Activated naive CD8-positive, alpha-beta T cell treated with anti-CD3 and anti-CD28 coated beads, Interleukin-2, amount 50 U/mL, for 24 hours (primary cell): Measurements from ENCODE around the gene DDX25.

Source experiments
- ATAC-seq: fragments of 150-1000 bp; cut with Tn5 transposase; one replicate; pipeline ENCODE4 v1.10.0; 2021
- DNase-seq: peaks from one replicate; pipeline ENCODE4 v3.0.0; 2021
- H3K27ac Mint-ChIP-seq: one replicate; pipeline ENCODE4 v1.8.0; 2021; ENCODE audit warnings: mild to moderate bottlenecking, mixed read lengths
- H3K27me3 Mint-ChIP-seq: one replicate; pipeline ENCODE4 v1.8.0; 2021; ENCODE audit warnings: mixed read lengths
- H3K36me3 Mint-ChIP-seq: one replicate; pipeline ENCODE4 v1.8.0; 2021; ENCODE audit warnings: low read depth, mixed read lengths
- H3K4me1 Mint-ChIP-seq: one replicate; pipeline ENCODE4 v1.8.0; 2021; ENCODE audit warnings: mixed read lengths
- H3K4me3 Mint-ChIP-seq: one replicate; pipeline ENCODE4 v1.8.0; 2021; ENCODE audit warnings: mild to moderate bottlenecking, moderate library complexity, mixed read lengths
- H3K9me3 Mint-ChIP-seq: one replicate; pipeline ENCODE4 v1.8.0; 2021; ENCODE audit warnings: mixed read lengths

DDX25 gene

DNA sequence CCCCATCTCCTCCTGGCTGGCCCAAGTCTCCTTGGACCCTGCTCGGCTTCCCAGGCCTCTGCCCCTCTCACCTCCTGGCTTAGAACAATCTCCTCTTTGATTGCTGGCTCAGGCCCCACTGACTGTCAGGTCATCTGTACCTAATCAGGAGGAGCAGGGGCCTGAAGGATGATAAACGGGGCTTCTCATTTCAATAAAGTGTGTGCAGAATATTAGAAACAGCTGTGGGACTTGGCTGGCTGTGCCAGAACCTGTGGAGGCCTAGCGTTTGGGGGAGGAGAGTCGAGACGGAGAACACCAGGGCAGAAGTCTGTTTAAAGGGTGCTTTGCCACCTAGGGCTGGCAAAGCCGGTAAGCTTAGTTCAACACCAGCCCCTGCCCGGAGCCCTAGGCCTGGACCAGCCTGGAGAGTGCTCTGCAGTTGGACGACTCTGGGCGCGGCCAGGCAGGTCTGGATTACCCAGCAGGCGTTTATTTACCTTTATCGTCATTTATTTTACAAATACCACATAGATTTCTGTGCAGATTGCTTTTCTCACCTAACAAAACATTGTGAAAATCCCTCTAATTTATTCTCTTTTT is 31.4 kb downstream of the DDX25 start:
- H3K27me3 Mint-ChIP-seq, result peaks cover 1% of the 10 kb centered on the region
- no peaks in the 10 kb centered on the region for H3K9me3 Mint-ChIP-seq
- no peak overlapping the region for H3K27ac Mint-ChIP-seq
- H3K36me3 Mint-ChIP-seq, result no peaks in the 10 kb centered on the region
- ATAC-seq (no peak), DNase-seq (no peak)
- peaks cover 6% of the 10 kb centered on the region for H3K4me1 Mint-ChIP-seq
- no peak overlapping the region for H3K4me3 Mint-ChIP-seq

DNA sequence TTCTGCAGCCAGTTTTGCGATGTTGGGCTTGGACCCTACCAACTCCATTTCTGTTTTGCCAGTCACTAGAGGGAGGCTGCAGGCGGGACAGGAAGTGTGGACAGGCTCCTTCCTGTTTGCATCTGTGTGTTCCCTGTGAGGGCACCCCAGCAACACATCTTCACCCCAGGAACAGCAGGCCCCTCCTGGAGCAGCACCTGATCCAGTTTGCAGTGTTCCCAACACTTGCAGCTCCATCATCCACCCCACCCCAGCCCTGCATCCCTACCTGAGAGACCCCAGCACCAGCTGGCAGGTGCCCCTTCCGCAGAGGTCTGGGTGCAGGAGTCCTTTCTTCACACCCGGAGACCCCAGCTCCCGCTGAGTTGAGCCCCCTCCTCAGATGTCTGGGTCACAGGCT is 34.1 kb downstream of the DDX25 start:
- H3K4me3 Mint-ChIP-seq, result no peak overlapping the region
- ATAC-seq, result no peak
- peaks cover 3% of the 10 kb centered on the region for H3K4me1 Mint-ChIP-seq
- no peaks in the 10 kb centered on the region for H3K36me3 Mint-ChIP-seq
- H3K27me3 Mint-ChIP-seq, result no peaks in the 10 kb centered on the region
- no peaks in the 10 kb centered on the region for H3K9me3 Mint-ChIP-seq
- DNase-seq, result no peak
- H3K27ac Mint-ChIP-seq, result no peak overlapping the region

DNA sequence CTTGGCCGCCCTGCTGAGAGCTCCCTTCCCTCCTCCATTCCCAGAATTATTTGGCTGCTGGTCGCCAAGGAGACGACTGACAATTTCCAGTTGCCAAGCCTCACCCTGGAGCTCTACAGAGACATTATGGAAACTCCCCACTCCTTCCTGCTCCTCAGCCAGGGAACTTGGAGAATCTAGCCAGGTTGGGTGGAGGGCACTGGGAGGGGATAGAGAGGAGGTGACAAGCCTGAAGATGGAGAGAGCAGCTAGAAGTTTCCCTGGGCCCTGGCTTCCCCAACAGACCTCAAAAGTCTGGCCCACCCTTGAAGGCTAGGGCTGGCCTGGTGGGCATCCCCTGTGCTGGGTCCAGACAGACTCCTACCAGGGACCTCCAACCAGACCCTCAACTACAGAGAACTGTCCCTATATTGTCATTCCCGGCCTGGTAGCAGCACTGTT is 34.8 kb downstream of the DDX25 start:
- Mint-ChIP-seq H3K9me3 (no peaks in the 10 kb centered on the region), H3K36me3 (no peaks in the 10 kb centered on the region), H3K4me1 (peaks cover 3% of the 10 kb centered on the region), H3K4me3 (no peak overlapping the region), H3K27me3 (no peaks in the 10 kb centered on the region), H3K27ac (no peak overlapping the region)
- no peak for ATAC-seq
- no peak for DNase-seq

DNA sequence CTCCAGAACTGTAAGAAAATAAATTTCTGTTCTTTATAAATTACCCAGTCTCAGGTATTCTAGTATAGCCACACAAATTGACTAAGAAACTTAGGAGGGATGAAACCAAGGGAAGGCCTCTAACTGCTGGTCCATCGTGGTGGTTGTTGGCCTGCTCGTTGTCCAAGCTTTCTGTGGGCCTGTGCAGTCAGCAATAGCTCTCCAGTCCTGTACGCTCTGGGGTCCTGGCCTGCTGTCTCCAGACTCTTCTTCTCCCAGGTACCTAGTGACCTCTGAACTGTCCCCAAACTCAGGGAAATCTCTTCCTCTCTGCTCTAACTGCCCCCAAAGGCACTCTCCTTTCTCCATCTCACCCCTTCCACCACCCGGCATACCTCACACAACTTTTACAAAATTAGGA is 35.8 kb downstream of the DDX25 start:
- H3K4me1 Mint-ChIP-seq, result peaks cover 3% of the 10 kb centered on the region
- ATAC-seq, result no peak
- H3K9me3 Mint-ChIP-seq, result no peaks in the 10 kb centered on the region
- H3K27ac Mint-ChIP-seq, result no peak overlapping the region
- H3K4me3 Mint-ChIP-seq, result no peak overlapping the region
- H3K27me3 Mint-ChIP-seq, result no peaks in the 10 kb centered on the region
- no peak for DNase-seq
- no peaks in the 10 kb centered on the region for H3K36me3 Mint-ChIP-seq

DNA sequence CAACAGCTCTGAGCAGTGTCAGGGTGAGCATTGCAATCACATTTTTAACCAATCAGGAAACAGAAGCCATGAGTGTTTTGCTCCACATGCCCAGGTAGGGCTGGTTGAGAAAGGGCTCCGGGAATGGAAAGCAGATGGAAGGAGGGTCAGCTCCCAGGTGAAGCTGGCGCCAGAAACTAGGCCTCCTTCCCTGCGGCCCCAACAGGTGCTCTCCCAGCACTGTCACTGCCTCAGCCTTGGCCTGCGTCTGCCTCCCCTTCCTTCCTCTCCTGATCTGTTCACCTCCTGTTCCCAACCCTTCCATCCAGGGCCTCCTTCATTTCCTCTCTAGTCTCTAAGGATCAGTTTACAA is 36.9 kb downstream of the DDX25 start:
- ATAC-seq, result no peak
- DNase-seq, result no peak
- Mint-ChIP-seq H3K36me3 (no peaks in the 10 kb centered on the region), H3K27me3 (no peaks in the 10 kb centered on the region), H3K9me3 (no peaks in the 10 kb centered on the region), H3K4me3 (no peak overlapping the region), H3K4me1 (peaks cover 3% of the 10 kb centered on the region), H3K27ac (no peak overlapping the region)

DNA sequence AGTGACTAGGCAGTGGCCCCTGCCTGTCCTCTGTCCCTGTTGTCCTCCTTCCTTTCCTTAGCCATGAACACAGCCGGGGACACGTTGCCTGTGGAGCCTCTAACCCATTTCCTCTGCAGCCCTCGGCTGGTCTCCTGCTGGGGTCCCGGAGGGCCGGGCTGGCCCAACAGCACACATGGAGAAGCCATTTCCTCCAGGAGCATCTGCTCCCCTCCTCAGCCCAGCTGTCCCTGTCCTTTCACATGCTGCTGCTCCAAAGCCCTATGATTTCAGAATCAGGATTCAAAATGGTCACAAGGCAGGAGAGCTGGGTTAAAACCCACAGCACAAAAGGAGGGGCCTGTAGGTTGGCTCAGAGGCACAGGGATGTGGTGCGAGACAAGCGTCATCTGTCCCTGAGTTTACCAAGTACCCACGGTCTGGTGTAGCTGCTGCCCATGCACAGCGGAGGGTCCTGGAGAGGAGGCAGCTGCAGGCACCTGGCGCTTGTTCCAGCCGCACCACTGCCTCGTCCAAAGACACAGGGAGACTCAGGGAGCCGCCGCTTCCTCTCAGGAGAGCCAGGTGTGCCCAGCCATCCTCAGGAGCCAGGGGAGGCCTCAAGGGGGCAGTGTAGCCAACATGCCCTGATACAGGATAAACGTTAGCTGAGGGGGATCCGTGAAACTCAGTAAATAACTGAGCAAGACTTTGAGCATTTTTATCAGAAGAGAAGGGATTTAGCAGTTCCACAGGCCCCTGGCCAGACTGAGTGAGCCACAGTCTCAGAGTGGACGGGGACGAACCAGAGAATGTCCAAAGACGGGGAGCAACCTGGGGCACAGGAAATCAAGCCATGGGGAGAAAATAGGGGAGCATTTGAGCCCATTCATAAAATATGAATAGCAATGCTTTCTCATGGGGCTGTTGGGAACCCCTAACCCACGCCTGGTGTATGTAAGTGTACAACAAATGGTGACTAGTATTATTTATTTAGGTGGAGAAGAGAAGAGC is 37.6 kb downstream of the DDX25 start:
- Mint-ChIP-seq H3K36me3 (no peaks in the 10 kb centered on the region), H3K27ac (no peak overlapping the region), H3K27me3 (no peaks in the 10 kb centered on the region), H3K9me3 (no peaks in the 10 kb centered on the region), H3K4me1 (peaks cover 3% of the 10 kb centered on the region), H3K4me3 (no peak overlapping the region)
- ATAC-seq (peak; percentile 69), DNase-seq (peak; percentile 61)

- H3K36me3 Mint-ChIP-seq, result no peaks in the 10 kb centered on the region
- H3K4me1 Mint-ChIP-seq, result peaks cover 3% of the 10 kb centered on the region
- no peak overlapping the region for H3K27ac Mint-ChIP-seq
- no peak overlapping the region for H3K4me3 Mint-ChIP-seq
- DNase-seq (no peak), ATAC-seq (no peak)
- H3K9me3 Mint-ChIP-seq, result no peaks in the 10 kb centered on the region
- no peaks in the 10 kb centered on the region for H3K27me3 Mint-ChIP-seq
Observed at GRCh38 chr11:125942771-125943428, 38.6 kb downstream of the DDX25 start.

DNA sequence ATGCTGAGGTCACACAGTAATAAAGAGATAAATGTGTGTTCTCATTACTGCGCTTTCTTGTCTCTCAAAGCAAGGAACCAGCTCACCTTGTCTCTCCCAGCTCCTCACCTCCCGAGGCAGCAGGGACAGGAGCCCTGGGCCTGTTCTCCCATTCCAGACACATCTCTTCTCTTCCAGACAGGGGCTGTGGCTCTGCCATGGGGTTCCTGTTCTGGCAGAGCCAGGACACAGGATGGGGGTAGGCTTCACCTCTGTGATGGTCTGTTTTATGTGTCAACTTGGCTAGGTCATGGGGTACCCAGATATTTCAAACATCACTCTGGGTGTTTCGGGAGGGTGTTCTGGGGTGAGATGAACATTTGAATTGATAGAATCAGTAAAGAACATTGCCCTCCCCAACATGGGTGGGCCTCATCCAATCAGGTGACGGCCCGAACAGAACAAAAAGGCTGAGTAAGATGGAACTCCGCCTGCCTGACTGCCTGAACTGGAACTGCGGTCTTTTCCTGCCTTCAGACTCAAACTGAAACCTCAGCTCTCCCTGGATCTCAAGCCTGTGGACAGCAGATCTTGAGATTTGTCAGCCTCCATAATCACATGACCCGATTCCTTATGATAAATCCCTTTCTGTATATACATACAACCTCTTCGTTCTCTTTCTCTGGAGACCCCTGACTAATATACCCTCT is 39.5 kb downstream of the DDX25 start:
- Mint-ChIP-seq H3K27me3 (no peaks in the 10 kb centered on the region), H3K4me1 (no peaks in the 10 kb centered on the region), H3K4me3 (no peak overlapping the region), H3K27ac (no peak overlapping the region), H3K36me3 (no peaks in the 10 kb centered on the region), H3K9me3 (no peaks in the 10 kb centered on the region)
- ATAC-seq (no peak), DNase-seq (no peak)

DNA sequence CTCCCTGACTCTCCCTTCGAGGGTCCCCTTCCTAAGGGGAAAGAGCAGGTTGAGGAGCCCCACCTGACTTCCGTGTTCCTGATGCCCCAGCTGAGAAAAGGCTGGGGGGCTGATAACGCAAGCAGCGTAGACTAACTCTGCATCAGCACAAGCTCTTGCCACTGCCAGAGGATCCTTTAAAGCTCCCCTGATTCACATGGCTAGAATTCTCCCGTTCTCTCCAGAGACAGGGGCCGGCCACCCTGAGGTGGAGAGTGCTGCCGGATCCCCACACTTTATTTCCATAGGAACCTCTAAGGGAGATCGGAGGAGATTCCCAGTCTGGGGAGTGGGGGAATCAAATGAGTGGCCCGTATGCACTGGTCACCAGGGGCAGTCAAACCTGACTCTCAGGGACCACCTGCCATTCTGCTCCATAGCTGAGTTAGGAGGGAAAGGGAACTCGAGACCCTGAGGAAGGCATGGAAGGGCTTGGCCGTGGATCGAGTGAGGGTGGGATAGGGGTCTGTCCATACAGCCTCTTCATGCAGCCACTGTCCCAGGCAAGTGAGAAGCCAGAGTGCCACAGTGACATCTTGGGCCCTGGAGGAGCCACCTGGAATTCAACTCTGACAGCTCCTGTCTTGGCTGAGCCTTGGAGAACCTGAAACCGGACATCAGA is 40.2 kb downstream of the DDX25 start:
- no peaks in the 10 kb centered on the region for H3K36me3 Mint-ChIP-seq
- no peaks in the 10 kb centered on the region for H3K9me3 Mint-ChIP-seq
- ATAC-seq, result no peak
- H3K4me3 Mint-ChIP-seq, result no peak overlapping the region
- no peaks in the 10 kb centered on the region for H3K27me3 Mint-ChIP-seq
- no peak for DNase-seq
- no peak overlapping the region for H3K27ac Mint-ChIP-seq
- H3K4me1 Mint-ChIP-seq, result no peaks in the 10 kb centered on the region

GRCh38 chr11:125945011-125945796 is 40.9 kb downstream of the DDX25 start:
- H3K4me3 Mint-ChIP-seq, result no peak overlapping the region

GRCh38 chr11:125945797-125946520 is 41.7 kb downstream of the DDX25 start, which contains the start of gene VSIG10L2:
TSS of gene VSIG10L2 (plus strand) at chr11:125946044. CDS start at chr11:125946056, 12 bp downstream.
- Mint-ChIP-seq H3K9me3 (no peaks in the 10 kb centered on the region), H3K4me1 (no peaks in the 10 kb centered on the region), H3K27me3 (no peaks in the 10 kb centered on the region), H3K36me3 (no peaks in the 10 kb centered on the region), H3K4me3 (no peak within 1 kb of the TSS), H3K27ac (no peak within 1 kb of the TSS)
- ATAC-seq (no peak), DNase-seq (no peak)

More at GRCh38 chr11:125945011-125945796, 40.9 kb downstream of the DDX25 start:
- Mint-ChIP-seq H3K27me3 (no peaks in the 10 kb centered on the region), H3K27ac (no peak overlapping the region), H3K4me1 (no peaks in the 10 kb centered on the region), H3K36me3 (no peaks in the 10 kb centered on the region), H3K9me3 (no peaks in the 10 kb centered on the region)
- DNase-seq, result no peak
- ATAC-seq, result no peak

DNA sequence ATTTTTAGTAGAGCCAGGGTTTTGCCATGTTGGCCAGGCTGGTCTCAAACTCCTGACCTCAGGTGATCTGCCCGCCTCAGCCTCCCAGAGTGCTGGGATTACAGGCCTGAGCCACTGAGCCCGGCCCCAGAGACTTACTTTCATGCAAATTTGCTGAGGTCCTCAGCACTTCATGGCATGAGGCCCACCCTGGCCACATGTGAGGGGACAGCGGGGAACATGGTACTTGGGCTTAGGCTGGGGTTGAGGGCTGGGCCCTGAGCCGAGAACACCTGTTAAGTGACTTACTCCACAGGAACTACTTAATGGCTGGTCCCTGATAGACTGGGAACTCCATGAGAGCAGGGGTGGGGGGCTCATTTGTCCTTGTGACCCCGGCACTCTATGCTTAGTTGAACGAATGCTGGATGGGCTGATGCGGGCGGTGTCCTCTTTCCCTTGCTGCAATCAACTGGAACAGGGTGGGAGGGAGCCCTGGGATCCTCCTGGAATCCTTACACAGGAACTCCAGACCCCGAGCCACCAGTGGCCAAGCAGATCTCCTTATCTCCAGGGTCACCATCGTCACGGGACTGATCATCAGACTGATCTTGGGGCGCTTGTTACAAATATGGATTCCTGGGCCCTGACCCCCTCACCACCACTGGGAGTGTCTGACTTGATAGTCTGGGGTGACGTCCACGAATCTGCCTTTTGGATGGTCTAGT is 42.6 kb downstream of the DDX25 start:
- Mint-ChIP-seq H3K4me3 (no peak overlapping the region), H3K27me3 (no peaks in the 10 kb centered on the region), H3K27ac (no peak overlapping the region), H3K36me3 (no peaks in the 10 kb centered on the region), H3K9me3 (no peaks in the 10 kb centered on the region), H3K4me1 (no peaks in the 10 kb centered on the region)
- no peak for ATAC-seq
- no peak for DNase-seq
